M059J (cell line): Measurements from ENCODE around the gene ZGLP1. TPM values are rescaled to one million over a fixed set of nuclear protein-coding genes. Genes with fewer than 3 reads are reported as not detected.
"Not testable (repeated sequence)": the region's sequence is repeated elsewhere in the genome, so short reads cannot be mapped to it uniquely, and the experiment has no call there.

Source experiments
- DNase-seq: peaks from one replicate; pipeline ENCODE4 v3.0.0-alpha.2; 2012; ENCODE audit warnings: low read depth
- total RNA-seq: library from RNA; depleted of rRNA; stranded (reverse); fragments of >200 nt; shearing (Covaris generic); gene quantifications from 2 replicates; pipeline ENCODE4 v1.2.3, GENCODE V29; 2014; rRNA removed

The ZGLP1 gene
- 0.94 TPM in 1 of 2 replicates, not detected in the other for total RNA-seq

- no peak for DNase-seq
Observed at GRCh38 chr19:10309423-10309822, at the start of gene ZGLP1. TSS of gene ZGLP1 (minus strand) at chr19:10309815.

- DNase-seq: no peak
Observed at GRCh38 chr19:10356431-10356830, 46.8 kb upstream of the ZGLP1 start.

- DNase-seq: no peak
Observed at GRCh38 chr19:10353793-10354391, 44.3 kb upstream of the ZGLP1 start.

GRCh38 chr19:10352764-10353671, 43.4 kb upstream of the ZGLP1 start:
- no peak for DNase-seq

GRCh38 chr19:10346509-10346908, 36.9 kb upstream of the ZGLP1 start:
- no peak for DNase-seq

GRCh38 chr19:10344780-10345179, 35.2 kb upstream of the ZGLP1 start:
- no peak for DNase-seq

- no peak for DNase-seq
Observed at GRCh38 chr19:10343495-10343894, 33.9 kb upstream of the ZGLP1 start.

GRCh38 chr19:10339977-10340376, 30.4 kb upstream of the ZGLP1 start:
- no peak for DNase-seq

GRCh38 chr19:10339380-10339960, 29.9 kb upstream of the ZGLP1 start, which contains the start of gene ICAM3:
TSS of gene ICAM3 (minus strand) at chr19:10339624. CDS start at chr19:10339614, 10 bp downstream.
- no peak for DNase-seq

- DNase-seq: no peak
Observed at GRCh38 chr19:10338940-10339339, 29.3 kb upstream of the ZGLP1 start.

GRCh38 chr19:10336725-10337124, 27.1 kb upstream of the ZGLP1 start:
- not testable (repeated sequence) for DNase-seq

- DNase-seq: no peak
Observed at GRCh38 chr19:10335352-10335985, 25.9 kb upstream of the ZGLP1 start.

- no peak for DNase-seq
Observed at GRCh38 chr19:10334588-10335351, 25.2 kb upstream of the ZGLP1 start.

GRCh38 chr19:10333758-10334587, 24.4 kb upstream of the ZGLP1 start:
- no peak for DNase-seq

- peak; percentile 96 for DNase-seq
Observed at GRCh38 chr19:10332965-10333757, 23.5 kb upstream of the ZGLP1 start, which contains the start of gene RAVER1. TSS of gene RAVER1 (minus strand) at chr19:10333529. CDS start at chr19:10333507, 22 bp downstream.

GRCh38 chr19:10332158-10332964, 22.7 kb upstream of the ZGLP1 start:
- DNase-seq: no peak

- DNase-seq: no peak
Observed at GRCh38 chr19:10329555-10329954, 19.9 kb upstream of the ZGLP1 start.

GRCh38 chr19:10328558-10329429, 19.2 kb upstream of the ZGLP1 start:
- no peak for DNase-seq
